Heart left ventricle (tissue), 13 donors: ENCODE data around the gene PADI4.

Experiments used
- CTCF ChIP-seq, 12 donors: fragments of 200-600 bp; sonication (generic) in 4 of 12; IDR thresholded peaks; one replicate each; pipeline versions ENCODE4 v1.5.0 to v1.8.0; 2018 to 2022; ENCODE audit warnings: antibody characterized with exemption in 12 of 12, mild to moderate bottlenecking in 5 of 12
- POLR2A ChIP-seq, 2 donors: fragments of 450-650 bp; IDR thresholded peaks; one replicate each; pipeline ENCODE4 v1.6.1; 2017; ENCODE audit warnings: antibody characterized with exemption in 2 of 2, mild to moderate bottlenecking in 2 of 2, moderate library complexity in 2 of 2
- donor health status: ischemic (EF 13 %, LVEDD 7.1; RV severe dilation, severe dysfunction).
- donor health status: DM: no; HTN: yes; CAD: no.
- donor health status: DM: no; HTN: no; CAD: no.
- donor health status: ischemic (EF 25% LVEDD 6.9; RV normal size, moderate dysfunction).
- donor health status: ischemic (EF 25% LVEDD 5.7; RV mildly dilated, moderate dysfunction).
- donor health status: ischemic (EF 35%, LVEDD 5.7; RV mildly dilated, moderate dysfunction).
- donor health status: nonischemic (EF 11% LVEDD 7.7; RV severe dilation, severe dysfunction).
- donor health status: DM: yes; HTN: yes; CAD: no.
- donor health status: PGD.
- donor health status: ischemic (EF 29% LVEDD 5.4; RV normal size, mild dysfunction).
- donor health status: nonischemic (EF 23%, LVEDD 6.1; RV moderate dilation, normal function).

- no peak for TF ChIP-seq POLR2A (IDR thresholded peaks at IDR 0.05)
- TF ChIP-seq CTCF (IDR thresholded peaks at IDR 0.05) = no peak
Observed at GRCh38 chr1:17276568-17276967, 31.4 kb upstream of the PADI4 start.
